Measurements from ENCODE around the gene RPA3.

RPA3 gene

GRCh38 chr7:7609330-7609729 lies 109.1 kb downstream of the RPA3 start:
- no peak overlapping the region for H3K4me3 ChIP-seq (ENCODE audit: insufficient read length, low read depth)
- no peaks in the 10 kb centered on the region for H3K27me3 ChIP-seq (ENCODE audit: insufficient read depth, insufficient read length)
- H3K9ac ChIP-seq (ENCODE audit: insufficient read length, low read depth), result no peak overlapping the region
- H3K36me3 ChIP-seq (ENCODE audit: insufficient read depth, insufficient read length, low read length), result peaks cover 29% of the 10 kb centered on the region
- no peaks in the 10 kb centered on the region for H3K9me3 ChIP-seq (ENCODE audit: insufficient read depth, low read length)
- no peaks in the 10 kb centered on the region for H3K4me1 ChIP-seq (ENCODE audit: insufficient read depth, insufficient read length)
- TF ChIP-seq YY1 (IDR thresholded peaks at IDR 0.05; ENCODE audit: insufficient read depth, insufficient read length), result no peak
- TF ChIP-seq SUZ12 (IDR thresholded peaks at IDR 0.05; ENCODE audit: extremely low read depth, insufficient read depth, insufficient read length), result no peak
- TF ChIP-seq ZNF274 (IDR thresholded peaks at IDR 0.05; ENCODE audit: low read depth, low read length), result no peak
- DNase-seq (ENCODE audit: low read depth, low spot score), result no peak

- H3K27me3 ChIP-seq (ENCODE audit: insufficient read depth, insufficient read length), result no peaks in the 10 kb centered on the region
- H3K36me3 ChIP-seq (ENCODE audit: insufficient read depth, insufficient read length, low read length), result peaks cover 29% of the 10 kb centered on the region
- TF ChIP-seq YY1 (IDR thresholded peaks at IDR 0.05; ENCODE audit: insufficient read depth, insufficient read length) (no peak), ZNF274 (IDR thresholded peaks at IDR 0.05; ENCODE audit: low read depth, low read length) (no peak), SUZ12 (IDR thresholded peaks at IDR 0.05; ENCODE audit: extremely low read depth, insufficient read depth, insufficient read length) (no peak)
- no peak overlapping the region for H3K4me3 ChIP-seq (ENCODE audit: insufficient read length, low read depth)
- no peak for DNase-seq (ENCODE audit: low read depth, low spot score)
- no peaks in the 10 kb centered on the region for H3K9me3 ChIP-seq (ENCODE audit: insufficient read depth, low read length)
- no peaks in the 10 kb centered on the region for H3K4me1 ChIP-seq (ENCODE audit: insufficient read depth, insufficient read length)
- H3K9ac ChIP-seq (ENCODE audit: insufficient read length, low read depth), result no peak overlapping the region
Observed at GRCh38 chr7:7607010-7607409, 111.4 kb downstream of the RPA3 start.

- DNase-seq (ENCODE audit: low read depth, low spot score), result no peak
- H3K9me3 ChIP-seq (ENCODE audit: insufficient read depth, low read length), result peaks cover 7% of the 10 kb centered on the region; the same call in 1 of the 2 replicates
- no peak for TF ChIP-seq YY1 (IDR thresholded peaks at IDR 0.05; ENCODE audit: insufficient read depth, insufficient read length)
- TF ChIP-seq ZNF274 (IDR thresholded peaks at IDR 0.05; ENCODE audit: low read depth, low read length), result no peak
- no peak for TF ChIP-seq SUZ12 (IDR thresholded peaks at IDR 0.05; ENCODE audit: extremely low read depth, insufficient read depth, insufficient read length)
- H3K4me1 ChIP-seq (ENCODE audit: insufficient read depth, insufficient read length), result no peaks in the 10 kb centered on the region
- H3K36me3 ChIP-seq (ENCODE audit: insufficient read depth, insufficient read length, low read length), result peaks cover 60% of the 10 kb centered on the region
- no peaks in the 10 kb centered on the region for H3K27me3 ChIP-seq (ENCODE audit: insufficient read depth, insufficient read length)
- no peak overlapping the region for H3K9ac ChIP-seq (ENCODE audit: insufficient read length, low read depth)
- H3K4me3 ChIP-seq (ENCODE audit: insufficient read length, low read depth), result no peak overlapping the region
Observed at GRCh38 chr7:7596176-7596575, 122.2 kb downstream of the RPA3 start.

- H3K9me3 ChIP-seq (ENCODE audit: insufficient read depth, low read length), result peaks cover 7% of the 10 kb centered on the region; the same call in 1 of the 2 replicates
- H3K9ac ChIP-seq (ENCODE audit: insufficient read length, low read depth), result no peak overlapping the region
- TF ChIP-seq ZNF274 (IDR thresholded peaks at IDR 0.05; ENCODE audit: low read depth, low read length) (no peak), SUZ12 (IDR thresholded peaks at IDR 0.05; ENCODE audit: extremely low read depth, insufficient read depth, insufficient read length) (no peak), YY1 (IDR thresholded peaks at IDR 0.05; ENCODE audit: insufficient read depth, insufficient read length) (no peak)
- no peaks in the 10 kb centered on the region for H3K27me3 ChIP-seq (ENCODE audit: insufficient read depth, insufficient read length)
- no peak overlapping the region for H3K4me3 ChIP-seq (ENCODE audit: insufficient read length, low read depth)
- peaks cover 67% of the 10 kb centered on the region for H3K36me3 ChIP-seq (ENCODE audit: insufficient read depth, insufficient read length, low read length)
- no peaks in the 10 kb centered on the region for H3K4me1 ChIP-seq (ENCODE audit: insufficient read depth, insufficient read length)
- DNase-seq (ENCODE audit: low read depth, low spot score), result no peak
Observed at GRCh38 chr7:7595451-7595850, 123.0 kb downstream of the RPA3 start.
